Adrenal gland (tissue), 12 donors: ENCODE data around the gene IMMP2L. TPM values are rescaled to one million over a fixed set of nuclear protein-coding genes. Genes with fewer than 3 reads are reported as not detected.

Experiments used
- DNase-seq, 7 donors: peaks; one replicate each; pipeline ENCODE4 v3.0.0-alpha.2; 2019 to 2020
- H3K27ac ChIP-seq, 5 donors: fragments of 200-600 bp; sonication (generic) in 4 of 5; 1 replicate in 3 of 5; 2 replicates in 2 of 5; pipeline versions ENCODE4 v1.5.1 to v1.8.0; 2016 to 2020; ENCODE audit warnings: mild to moderate bottlenecking in 1 of 5
- H3K27me3 ChIP-seq: fragments of 200-600 bp; 2 replicates; pipeline ENCODE4 v1.8.0; 2021
- H3K36me3 ChIP-seq, 2 donors: fragments of 200-600 bp; replicated peaks in 1 of 2; 1 replicate in 1 of 2; 2 replicates in 1 of 2; pipeline versions ENCODE4 v1.5.1 to v1.8.0; 2018 to 2022
- H3K4me1 ChIP-seq, 2 donors: fragments of 200-600 bp; replicated peaks in 1 of 2; 1 replicate in 1 of 2; 2 replicates in 1 of 2; pipeline versions ENCODE4 v1.5.1 to v1.8.0; 2018 to 2021
- H3K4me3 ChIP-seq, 4 donors: fragments of 200-600 bp; sonication (generic) in 3 of 4; one replicate each; pipeline ENCODE4 v1.5.1; 2016 to 2018
- H3K9me3 ChIP-seq, 3 donors: fragments of 200-600 bp; sonication (generic) in 1 of 3; replicated peaks in 1 of 3; 1 replicate in 2 of 3; 2 replicates in 1 of 3; pipeline versions ENCODE4 v1.5.1 to v1.8.0; 2016 to 2021
- POLR2A ChIP-seq, 2 donors: fragments of 450-650 bp; IDR thresholded peaks; one replicate each; pipeline ENCODE4 v1.6.1; 2017; ENCODE audit warnings: antibody characterized with exemption in 2 of 2, mild to moderate bottlenecking in 2 of 2, moderate library complexity in 1 of 2
- WGBS, 4 donors: extraction: QIAGEN DNeasy Blood & Tissue Kit in 2 of 4; methylation state at CpG; one replicate each; pipeline versions ENCODE4 v1.1.5 to v1.1.7; 2013 to 2017; 5-methylcytosine and 5-hydroxymethylcytosine counted together
- intact Hi-C, 2 donors: fragments of 100-400 bp; cut with DNase I; formaldehyde crosslinking; loops; one replicate each; pipeline versions ENCODE4 v1.14.1 to v1.15.0; 2022 to 2023
- polyA plus RNA-seq, 3 donors: library from polyadenylated mRNA; stranded (reverse); fragments of 200-250 nt in 2 of 3; fragments of 350-450 nt in 1 of 3; fragmentation: Illumina TruSeq in 1 of 3; extraction: RNeasy Lipid Tissue Mini Kit (QIAGEN cat#74804) in 1 of 3; gene quantifications; one replicate each; pipeline ENCODE4 v1.2.3, GENCODE V29; 2013 to 2014
- total RNA-seq, 9 donors: library from RNA; depleted of rRNA in 4 of 9; stranded (reverse); fragments of >200 nt in 4 of 9; fragments of 120-200 nt in 1 of 9; fragmentation: NEBNext Ultra II Directional in 1 of 9; extraction: Animal tissue kit (Norgen Biotek cat#: 25700) in 1 of 9; gene quantifications; one replicate each; pipeline versions ENCODE4 v1.1.0 to v1.2.4, GENCODE V29; 2013 to 2023
- TF ChIP-seq, protein P1 (sequence below), 6 experiments: fragments of 450-650 bp in 4 of 6; fragments of 200-600 bp in 2 of 6; sonication (generic) in 1 of 6; IDR thresholded peaks; 1 replicate in 5 of 6; 2 replicates in 1 of 6; pipeline versions ENCODE4 v1.5.1 to v1.8.0; 2016 to 2021; ENCODE audit warnings: antibody characterized with exemption in 6 of 6, mild to moderate bottlenecking in 2 of 6, moderate library complexity in 1 of 6
- donor health status: healthy with polysubstance abuse.
- donor health status: Bipolar disorder and iron deficiency.
- donor health status: DM: yes; HTN: yes; CAD: no.
- donor health status: DM: no; HTN: no; CAD: no.
- donor health status: DM: no; HTN: no; CAD: no.
- donor health status: DM: yes; HTN: yes; CAD: no.

Gene IMMP2L
- total and polyA plus RNA-seq, 12 donors, result 13.4 to 34.1 (median 25.3) TPM

DNA sequence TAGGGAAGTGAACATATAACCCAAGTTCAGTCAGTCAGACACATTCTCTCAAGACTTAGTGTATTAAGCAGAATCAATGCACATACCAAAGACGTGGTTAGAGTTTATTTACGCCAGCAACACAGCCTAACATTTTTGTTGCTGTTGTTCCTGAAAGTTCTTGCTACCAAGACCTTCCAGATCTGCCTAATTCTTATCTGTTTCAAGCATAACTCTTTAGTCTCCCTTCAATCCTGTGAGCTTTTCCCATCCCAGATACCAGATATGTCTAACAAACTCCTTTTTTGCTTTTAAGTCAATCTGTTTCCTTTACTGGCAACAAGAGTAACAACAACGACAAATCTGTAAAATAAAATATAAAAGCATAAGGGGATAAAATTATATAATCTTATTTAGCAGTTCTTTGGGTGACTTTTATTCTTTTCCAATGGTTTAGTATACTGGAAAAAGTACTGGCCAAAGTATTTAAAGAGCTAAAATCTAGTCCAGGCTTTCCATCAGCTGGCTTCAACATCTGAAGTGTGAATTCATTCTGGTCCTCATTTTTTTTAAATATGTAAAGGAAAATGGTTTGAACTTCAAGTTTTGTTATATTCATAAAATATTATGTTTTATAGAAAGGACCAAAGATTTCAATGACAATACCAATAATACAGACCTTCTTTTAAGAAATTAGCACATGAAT, 193.8 kb downstream of the IMMP2L start:
- intact Hi-C loops, result no loop called here
- TF ChIP-seq, protein P1, sequence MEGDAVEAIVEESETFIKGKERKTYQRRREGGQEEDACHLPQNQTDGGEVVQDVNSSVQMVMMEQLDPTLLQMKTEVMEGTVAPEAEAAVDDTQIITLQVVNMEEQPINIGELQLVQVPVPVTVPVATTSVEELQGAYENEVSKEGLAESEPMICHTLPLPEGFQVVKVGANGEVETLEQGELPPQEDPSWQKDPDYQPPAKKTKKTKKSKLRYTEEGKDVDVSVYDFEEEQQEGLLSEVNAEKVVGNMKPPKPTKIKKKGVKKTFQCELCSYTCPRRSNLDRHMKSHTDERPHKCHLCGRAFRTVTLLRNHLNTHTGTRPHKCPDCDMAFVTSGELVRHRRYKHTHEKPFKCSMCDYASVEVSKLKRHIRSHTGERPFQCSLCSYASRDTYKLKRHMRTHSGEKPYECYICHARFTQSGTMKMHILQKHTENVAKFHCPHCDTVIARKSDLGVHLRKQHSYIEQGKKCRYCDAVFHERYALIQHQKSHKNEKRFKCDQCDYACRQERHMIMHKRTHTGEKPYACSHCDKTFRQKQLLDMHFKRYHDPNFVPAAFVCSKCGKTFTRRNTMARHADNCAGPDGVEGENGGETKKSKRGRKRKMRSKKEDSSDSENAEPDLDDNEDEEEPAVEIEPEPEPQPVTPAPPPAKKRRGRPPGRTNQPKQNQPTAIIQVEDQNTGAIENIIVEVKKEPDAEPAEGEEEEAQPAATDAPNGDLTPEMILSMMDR (IDR thresholded peaks at IDR 0.05), result no peak
- no peak for TF ChIP-seq POLR2A (IDR thresholded peaks at IDR 0.05)
- 93 to 97% (median 95%) methylated on average over 3 of the region's 3 CpGs for WGBS, 4 donors
- H3K27ac ChIP-seq, result no peak overlapping the region
- H3K4me1 ChIP-seq, result no peaks in the 10 kb centered on the region
- no peaks in the 10 kb centered on the region for H3K9me3 ChIP-seq
- H3K4me3 ChIP-seq, result no peak overlapping the region
- H3K27me3 ChIP-seq, result no peaks in the 10 kb centered on the region
- no peak for DNase-seq
- no peaks in the 10 kb centered on the region for H3K36me3 ChIP-seq

DNA sequence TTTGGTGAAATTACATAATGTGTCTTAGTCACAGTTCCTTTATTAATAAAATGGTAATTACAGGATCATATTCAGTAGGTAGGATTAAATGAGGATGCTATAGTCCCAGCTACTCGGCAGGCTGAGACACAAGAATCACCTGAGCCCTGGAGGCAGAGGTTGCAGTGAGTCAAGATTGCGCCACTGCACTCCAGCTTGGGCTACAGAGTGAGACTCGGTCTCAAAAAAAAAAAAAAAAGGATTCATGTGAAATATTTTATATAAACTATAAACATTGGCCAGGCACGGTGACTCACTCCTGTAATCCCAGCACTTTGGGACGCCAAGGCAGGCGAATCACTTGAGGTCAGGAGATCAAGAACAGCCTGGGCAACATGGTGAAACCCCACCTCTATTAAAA, 197.9 kb downstream of the IMMP2L start:
- H3K27ac ChIP-seq, result no peak overlapping the region
- H3K9me3 ChIP-seq, result no peaks in the 10 kb centered on the region
- no peaks in the 10 kb centered on the region for H3K27me3 ChIP-seq
- no peaks in the 10 kb centered on the region for H3K36me3 ChIP-seq
- H3K4me3 ChIP-seq, result no peak overlapping the region
- intact Hi-C loops, result no loop called here
- H3K4me1 ChIP-seq, result no peaks in the 10 kb centered on the region
- TF ChIP-seq, protein P1 (IDR thresholded peaks at IDR 0.05), result no peak
- TF ChIP-seq POLR2A (IDR thresholded peaks at IDR 0.05), result no peak
- DNase-seq, result no peak
- 90 to 97% (median 93%) methylated on average over 6 of the region's 6 CpGs for WGBS, 4 donors

DNA sequence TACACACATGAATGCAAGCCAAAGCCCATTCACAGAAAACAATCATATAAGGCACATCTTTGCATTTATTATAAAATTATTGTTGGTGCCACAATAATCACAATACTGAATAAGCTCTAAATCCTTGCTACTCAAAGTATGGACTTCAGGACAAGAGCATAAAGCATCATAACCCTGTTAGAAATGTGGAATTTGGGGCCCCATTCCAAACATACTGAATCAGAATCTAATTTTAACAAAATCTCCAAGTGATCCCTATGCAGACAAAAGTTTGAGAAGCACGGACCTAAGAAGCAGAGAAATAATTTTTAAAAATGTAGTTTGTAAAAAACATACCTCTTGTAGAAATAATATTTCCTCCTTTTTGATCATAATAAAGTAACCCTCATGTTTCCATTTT, 199.2 kb downstream of the IMMP2L start:
- intact Hi-C loops, result no loop called here
- Histone ChIP-seq H3K4me3 (no peak overlapping the region), H3K27ac (no peak overlapping the region), H3K36me3 (no peaks in the 10 kb centered on the region), H3K4me1 (no peaks in the 10 kb centered on the region), H3K27me3 (no peaks in the 10 kb centered on the region), H3K9me3 (no peaks in the 10 kb centered on the region)
- DNase-seq, result no peak
- TF ChIP-seq POLR2A (IDR thresholded peaks at IDR 0.05), result no peak
- TF ChIP-seq, protein P1 (IDR thresholded peaks at IDR 0.05), result no peak
- 60 to 68% (median 64%) methylated on average over 1 of the region's 1 CpG for WGBS, 4 donors

DNA sequence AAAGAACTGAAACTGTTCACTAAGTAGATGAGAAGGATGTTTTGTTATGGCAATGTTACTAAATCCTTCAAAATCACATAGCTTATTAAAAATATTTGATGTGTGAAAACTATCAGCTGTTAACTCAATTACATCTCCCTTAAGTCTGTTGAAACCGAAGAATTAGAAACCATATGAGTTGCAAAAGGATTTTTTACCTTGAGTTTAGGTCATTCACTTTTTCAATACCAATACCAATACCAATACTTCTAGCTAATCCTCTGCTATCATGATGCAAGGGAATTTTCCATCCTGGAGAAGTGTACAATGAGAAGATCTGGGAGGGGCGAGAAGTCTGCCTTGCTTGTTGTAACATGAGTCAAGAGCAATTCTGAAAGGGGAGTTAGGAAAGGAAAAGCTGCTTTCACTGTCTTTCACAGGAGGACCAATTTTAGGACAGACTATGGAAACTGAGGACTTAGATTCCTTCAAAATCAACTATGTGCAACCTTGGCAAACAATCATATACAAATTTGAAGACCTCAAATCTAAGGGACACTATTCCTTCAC, 199.7 kb downstream of the IMMP2L start:
- intact Hi-C loops, result no loop called here
- DNase-seq, result no peak

More for the DNA sequence above, 199.7 kb downstream of the IMMP2L start:
- H3K9me3 ChIP-seq, result no peaks in the 10 kb centered on the region
- no peaks in the 10 kb centered on the region for H3K36me3 ChIP-seq
- no peak overlapping the region for H3K4me3 ChIP-seq
- TF ChIP-seq, protein P1 (IDR thresholded peaks at IDR 0.05), result no peak
- no peak for TF ChIP-seq POLR2A (IDR thresholded peaks at IDR 0.05)
- H3K27me3 ChIP-seq, result no peaks in the 10 kb centered on the region
- H3K4me1 ChIP-seq, result no peaks in the 10 kb centered on the region
- H3K27ac ChIP-seq, result no peak overlapping the region
- 90 to 95% (median 93%) methylated on average over 2 of the region's 2 CpGs for WGBS, 4 donors
